ENCODE results near the gene SLC9A9.

The SLC9A9 gene

DNA sequence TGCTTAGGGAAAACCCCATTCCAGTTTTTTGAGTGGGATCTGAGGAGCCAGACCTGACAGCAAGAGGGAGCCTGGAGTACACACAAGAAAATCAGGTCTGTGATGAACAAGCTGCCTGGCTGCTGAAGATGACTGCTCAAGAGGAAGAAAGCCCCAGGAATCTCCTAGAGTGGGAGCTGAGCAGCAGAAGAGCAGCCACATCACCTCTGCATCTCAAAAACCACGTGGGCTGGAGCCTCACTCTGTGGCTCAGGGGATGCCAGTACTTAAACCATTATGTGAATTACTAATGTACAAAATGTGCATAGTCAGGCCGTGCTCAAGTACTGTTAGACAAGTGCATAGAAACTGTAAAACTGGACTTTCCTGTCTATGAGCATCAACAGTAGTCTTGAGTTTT is 52.4 kb downstream of the SLC9A9 start:
- peaks cover 8% of the 10 kb centered on the region for H3K4me1 ChIP-seq (ENCODE audit: control insufficient read depth, insufficient read depth, low read length)

DNA sequence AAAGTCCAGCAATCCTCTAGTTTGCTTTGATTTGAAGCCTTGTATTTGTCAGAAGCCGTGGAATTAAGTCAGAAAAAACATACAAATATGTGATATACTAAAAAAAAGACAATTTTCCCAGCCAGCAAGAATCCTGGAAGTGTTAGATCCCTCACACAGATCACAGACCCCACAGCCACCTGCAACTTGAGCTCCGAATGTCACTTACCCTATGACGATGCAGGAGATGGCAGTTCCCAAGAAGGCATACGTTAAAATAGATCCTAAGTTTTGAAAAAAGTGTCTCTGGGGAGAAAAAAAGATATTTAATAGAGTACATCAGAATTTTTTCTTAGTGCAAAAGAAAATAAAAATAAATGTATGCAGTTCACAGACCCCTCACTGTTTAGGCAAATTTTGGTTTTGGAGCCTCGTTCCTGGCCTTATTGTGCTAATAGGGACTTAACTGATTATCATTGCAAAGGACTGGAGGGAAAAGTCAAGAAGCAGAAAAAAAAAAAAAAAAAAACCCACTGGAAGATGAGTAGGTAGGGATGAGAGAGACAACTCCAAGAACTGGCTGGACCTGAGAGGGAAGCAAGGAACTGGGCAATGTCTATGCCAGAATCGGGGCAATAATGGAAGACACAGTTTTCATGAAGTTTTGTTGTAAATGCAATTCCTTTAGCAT is 53.3 kb downstream of the SLC9A9 start:
- Histone ChIP-seq H3K4me3 (ENCODE audit: low read length) (no peak overlapping the region), H3K9ac (ENCODE audit: low read length) (no peak overlapping the region), H3K4me1 (ENCODE audit: control insufficient read depth, insufficient read depth, low read length) (peaks cover 8% of the 10 kb centered on the region), H3K27me3 (ENCODE audit: control insufficient read depth, insufficient read depth, low read length) (no peaks in the 10 kb centered on the region), H3K36me3 (ENCODE audit: control insufficient read depth, insufficient read depth, low read length) (no peaks in the 10 kb centered on the region), H3K27ac (ENCODE audit: low read depth, low read length) (no peak overlapping the region)

More for the DNA sequence above, 52.4 kb downstream of the SLC9A9 start:
- H3K36me3 ChIP-seq (ENCODE audit: control insufficient read depth, insufficient read depth, low read length), result no peaks in the 10 kb centered on the region
- no peak overlapping the region for H3K9ac ChIP-seq (ENCODE audit: low read length)
- H3K4me3 ChIP-seq (ENCODE audit: low read length), result no peak overlapping the region
- no peaks in the 10 kb centered on the region for H3K27me3 ChIP-seq (ENCODE audit: control insufficient read depth, insufficient read depth, low read length)
- H3K27ac ChIP-seq (ENCODE audit: low read depth, low read length), result no peak overlapping the region

DNA sequence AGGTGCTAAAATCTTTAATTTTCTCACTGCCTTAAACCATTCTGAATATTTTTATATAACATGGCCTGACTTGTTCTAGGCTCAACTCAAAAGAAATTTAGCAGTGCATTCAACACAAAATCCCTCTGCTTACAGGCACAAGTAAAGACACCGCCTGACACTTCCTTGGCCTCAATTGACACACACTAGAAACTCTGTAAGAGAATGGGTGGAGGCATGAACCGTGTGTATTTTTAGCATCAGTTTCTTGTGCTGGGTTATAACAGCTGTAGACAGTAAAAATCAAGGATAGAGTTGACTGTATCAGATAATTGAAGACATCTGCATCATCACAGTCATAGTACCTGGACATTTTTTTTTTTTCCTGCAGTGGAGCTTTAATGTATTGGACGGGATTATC is 54.3 kb downstream of the SLC9A9 start:
- Histone ChIP-seq H3K4me3 (ENCODE audit: low read length) (no peak overlapping the region), H3K27ac (ENCODE audit: low read depth, low read length) (no peak overlapping the region), H3K9ac (ENCODE audit: low read length) (no peak overlapping the region), H3K36me3 (ENCODE audit: control insufficient read depth, insufficient read depth, low read length) (no peaks in the 10 kb centered on the region), H3K27me3 (ENCODE audit: control insufficient read depth, insufficient read depth, low read length) (no peaks in the 10 kb centered on the region), H3K4me1 (ENCODE audit: control insufficient read depth, insufficient read depth, low read length) (peaks cover 8% of the 10 kb centered on the region)

DNA sequence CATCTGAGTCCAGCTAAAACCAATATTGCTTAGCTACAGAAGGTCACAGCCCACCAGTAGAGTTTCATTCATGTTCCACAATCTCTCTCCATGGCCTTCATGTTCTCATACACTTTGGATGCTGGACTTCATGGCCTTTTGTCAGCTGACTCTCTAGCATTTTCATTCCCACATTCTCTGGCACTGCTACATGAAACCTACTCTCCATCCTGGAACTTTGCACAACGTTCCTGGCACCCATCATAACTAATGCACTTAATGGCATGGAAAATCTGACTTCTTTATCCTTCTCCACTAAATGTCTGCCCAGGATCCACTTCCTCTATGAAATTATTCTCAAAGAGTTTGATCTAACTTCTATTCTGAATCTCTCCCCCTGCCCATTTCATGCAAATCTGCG is 56.9 kb downstream of the SLC9A9 start:
- Histone ChIP-seq H3K4me1 (ENCODE audit: control insufficient read depth, insufficient read depth, low read length) (peaks cover 12% of the 10 kb centered on the region), H3K27me3 (ENCODE audit: control insufficient read depth, insufficient read depth, low read length) (no peaks in the 10 kb centered on the region), H3K4me3 (ENCODE audit: low read length) (no peak overlapping the region), H3K27ac (ENCODE audit: low read depth, low read length) (no peak overlapping the region), H3K36me3 (ENCODE audit: control insufficient read depth, insufficient read depth, low read length) (no peaks in the 10 kb centered on the region), H3K9ac (ENCODE audit: low read length) (no peak overlapping the region)

DNA sequence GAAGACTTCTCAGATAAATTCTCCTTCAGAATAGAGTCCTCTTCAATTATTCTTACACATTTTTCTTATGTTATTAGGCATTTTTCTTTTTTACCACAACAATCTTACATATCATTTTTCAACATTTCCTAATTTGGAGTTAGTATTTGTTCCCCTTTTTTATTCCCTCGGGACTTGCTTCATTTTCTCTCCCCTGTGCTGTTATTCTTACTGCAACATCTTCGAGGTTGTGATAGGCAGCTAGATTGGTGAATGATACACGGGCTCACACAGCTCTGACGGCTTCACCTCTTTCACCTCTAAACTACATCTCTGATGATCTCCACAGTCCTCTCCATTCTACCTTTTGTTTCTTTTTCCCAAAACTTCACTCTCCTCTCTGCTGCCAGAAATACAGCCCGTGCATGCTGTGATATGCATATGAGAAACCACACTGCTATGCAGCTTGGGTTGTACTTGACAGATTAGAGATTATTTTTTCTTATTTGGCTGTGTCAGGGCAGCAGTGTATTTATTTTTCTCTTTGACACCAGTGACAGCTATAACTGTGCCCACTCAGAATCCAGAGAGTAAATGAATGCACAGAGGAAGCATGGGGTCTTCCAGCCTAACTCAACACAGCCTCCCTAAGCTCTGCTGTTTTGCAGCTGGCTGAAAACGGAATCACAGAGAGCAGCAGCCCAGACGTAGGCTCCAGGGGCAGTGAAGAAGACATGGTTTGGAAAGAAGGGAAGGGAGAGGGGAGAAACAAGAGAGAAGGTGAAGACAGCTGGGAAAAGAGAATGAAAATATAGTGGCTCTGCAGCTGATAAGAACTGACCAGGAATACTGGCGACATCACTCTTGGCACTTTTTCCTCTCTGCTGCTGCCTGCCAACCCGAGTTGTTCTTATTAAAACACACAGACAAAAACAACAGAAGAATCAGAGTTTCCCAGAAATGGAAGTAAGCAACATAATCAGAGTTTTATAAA is 61.8 kb downstream of the SLC9A9 start:
- peak overlapping the region; percentile 25 for H3K4me3 ChIP-seq (ENCODE audit: low read length)

DNA sequence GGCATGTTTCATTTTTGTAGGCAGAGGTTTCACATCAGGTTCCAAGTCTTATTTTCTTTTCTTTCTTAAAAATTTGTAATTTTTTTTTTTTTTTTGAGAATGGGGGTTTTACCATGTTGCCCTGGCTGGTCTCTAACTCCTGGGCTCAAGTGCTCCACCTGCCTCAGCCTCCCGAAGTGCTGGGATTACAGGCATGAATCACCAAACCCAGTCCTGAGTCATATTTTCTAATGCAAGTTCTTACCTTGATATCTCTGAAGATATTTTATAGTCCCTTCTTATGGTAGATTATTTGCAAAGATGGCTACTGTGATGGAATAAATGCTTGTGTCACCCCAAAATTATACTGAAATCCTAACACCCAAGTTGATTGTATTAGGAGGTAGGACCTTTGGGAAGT is 63.8 kb downstream of the SLC9A9 start:
- Histone ChIP-seq H3K4me3 (ENCODE audit: low read length) (no peak overlapping the region), H3K4me1 (ENCODE audit: control insufficient read depth, insufficient read depth, low read length) (peaks cover 7% of the 10 kb centered on the region), H3K9ac (ENCODE audit: low read length) (no peak overlapping the region), H3K27ac (ENCODE audit: low read depth, low read length) (no peak overlapping the region), H3K36me3 (ENCODE audit: control insufficient read depth, insufficient read depth, low read length) (no peaks in the 10 kb centered on the region), H3K27me3 (ENCODE audit: control insufficient read depth, insufficient read depth, low read length) (no peaks in the 10 kb centered on the region)

More for the DNA sequence above, 61.8 kb downstream of the SLC9A9 start:
- no peak overlapping the region for H3K9ac ChIP-seq (ENCODE audit: low read length)
- peaks cover 7% of the 10 kb centered on the region for H3K4me1 ChIP-seq (ENCODE audit: control insufficient read depth, insufficient read depth, low read length)
- H3K36me3 ChIP-seq (ENCODE audit: control insufficient read depth, insufficient read depth, low read length), result no peaks in the 10 kb centered on the region
- no peak overlapping the region for H3K27ac ChIP-seq (ENCODE audit: low read depth, low read length)
- no peaks in the 10 kb centered on the region for H3K27me3 ChIP-seq (ENCODE audit: control insufficient read depth, insufficient read depth, low read length)

DNA sequence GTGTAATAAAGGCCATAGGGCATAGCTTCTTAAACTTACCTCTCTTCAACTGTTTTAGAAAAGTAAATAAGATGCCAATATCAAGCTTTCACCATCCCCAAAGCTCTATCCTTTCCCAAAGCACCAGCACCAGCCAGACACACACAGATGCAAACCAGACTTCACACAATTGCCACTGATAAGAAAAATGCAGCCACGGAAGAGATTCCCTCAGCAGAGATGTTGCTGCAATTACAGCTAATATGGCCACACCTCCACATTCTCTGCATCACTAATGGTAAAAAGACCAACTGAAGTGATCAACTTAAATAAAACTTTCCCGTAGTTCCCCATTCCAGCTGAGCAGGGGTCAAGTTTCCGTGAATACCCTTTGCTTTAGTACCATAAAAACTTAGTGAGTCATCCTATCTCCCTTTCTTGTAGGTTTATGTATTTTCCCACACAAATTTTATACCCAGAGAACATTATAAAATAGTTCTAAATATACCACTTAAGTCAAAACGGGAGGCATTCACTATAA is 64.4 kb downstream of the SLC9A9 start:
- H3K9ac ChIP-seq (ENCODE audit: low read length), result no peak overlapping the region
- H3K36me3 ChIP-seq (ENCODE audit: control insufficient read depth, insufficient read depth, low read length), result no peaks in the 10 kb centered on the region
- peaks cover 7% of the 10 kb centered on the region for H3K4me1 ChIP-seq (ENCODE audit: control insufficient read depth, insufficient read depth, low read length)
- no peak overlapping the region for H3K4me3 ChIP-seq (ENCODE audit: low read length)
- no peaks in the 10 kb centered on the region for H3K27me3 ChIP-seq (ENCODE audit: control insufficient read depth, insufficient read depth, low read length)
- H3K27ac ChIP-seq (ENCODE audit: low read depth, low read length), result no peak overlapping the region

DNA sequence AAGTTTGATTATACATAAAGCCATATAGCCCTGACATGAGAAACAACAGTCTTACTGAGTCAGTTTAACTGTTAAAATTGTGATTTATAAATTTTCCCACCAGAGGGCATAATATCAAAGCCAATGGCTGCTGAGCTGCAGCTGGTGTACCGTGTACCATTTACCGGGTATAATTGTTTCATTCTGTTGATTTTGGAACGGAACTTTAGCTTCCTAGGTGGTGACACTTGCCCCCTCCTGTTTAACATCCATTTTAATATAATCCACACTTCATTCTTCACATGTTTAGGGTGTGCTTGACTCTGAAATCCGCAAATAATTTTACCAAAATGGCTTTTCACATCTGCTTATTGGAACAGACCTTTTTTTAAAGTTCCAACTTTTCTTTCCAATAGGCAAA is 72.8 kb downstream of the SLC9A9 start:
- no peak overlapping the region for H3K9ac ChIP-seq (ENCODE audit: low read length)
- no peaks in the 10 kb centered on the region for H3K36me3 ChIP-seq (ENCODE audit: control insufficient read depth, insufficient read depth, low read length)
- H3K4me3 ChIP-seq (ENCODE audit: low read length), result no peak overlapping the region
- H3K27ac ChIP-seq (ENCODE audit: low read depth, low read length), result no peak overlapping the region
- H3K27me3 ChIP-seq (ENCODE audit: control insufficient read depth, insufficient read depth, low read length), result no peaks in the 10 kb centered on the region
- peaks cover 4% of the 10 kb centered on the region for H3K4me1 ChIP-seq (ENCODE audit: control insufficient read depth, insufficient read depth, low read length)

DNA sequence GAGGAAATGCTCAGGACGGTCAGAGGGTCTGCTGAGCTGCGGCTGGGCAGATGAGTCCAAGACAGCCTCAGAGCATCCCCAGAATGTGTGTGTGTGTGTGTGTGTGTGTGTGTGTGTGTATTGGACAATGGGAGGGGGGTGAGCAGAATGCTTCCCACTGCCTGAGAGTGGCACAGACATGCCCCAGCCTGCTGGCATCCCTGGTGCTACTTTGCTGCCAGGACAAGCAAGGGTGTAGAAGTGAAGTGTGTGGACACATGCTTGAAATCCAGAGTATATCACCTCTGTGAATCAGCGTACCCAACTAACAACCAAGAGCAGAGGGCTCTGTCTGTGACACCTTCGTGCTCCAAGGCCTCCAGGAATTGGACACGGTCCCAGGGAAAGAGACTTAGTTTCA is 76.3 kb downstream of the SLC9A9 start:
- Histone ChIP-seq H3K36me3 (ENCODE audit: control insufficient read depth, insufficient read depth, low read length) (no peaks in the 10 kb centered on the region), H3K9ac (ENCODE audit: low read length) (no peak overlapping the region), H3K4me1 (ENCODE audit: control insufficient read depth, insufficient read depth, low read length) (peaks cover 17% of the 10 kb centered on the region), H3K27me3 (ENCODE audit: control insufficient read depth, insufficient read depth, low read length) (no peaks in the 10 kb centered on the region), H3K27ac (ENCODE audit: low read depth, low read length) (no peak overlapping the region), H3K4me3 (ENCODE audit: low read length) (no peak overlapping the region)

DNA sequence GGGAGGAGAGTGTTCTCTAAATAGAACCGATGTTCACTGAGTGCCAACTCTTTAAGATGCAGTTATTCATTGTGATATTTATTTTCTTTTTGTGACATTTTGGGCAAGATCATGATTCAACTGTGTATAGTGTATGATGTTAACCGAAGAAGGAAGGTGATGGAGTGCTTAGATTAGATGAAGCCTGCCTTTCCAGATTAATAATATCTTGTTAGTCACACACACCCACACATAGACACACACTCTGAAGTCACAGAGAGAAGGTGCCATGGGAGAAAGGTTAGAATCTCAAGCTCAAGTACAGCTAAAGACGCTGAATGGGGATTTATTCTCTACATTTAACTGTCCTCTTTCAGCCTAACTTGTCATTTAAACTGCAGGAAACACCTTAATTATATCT is 77.0 kb downstream of the SLC9A9 start:
- Histone ChIP-seq H3K4me1 (ENCODE audit: control insufficient read depth, insufficient read depth, low read length) (peaks cover 17% of the 10 kb centered on the region), H3K27ac (ENCODE audit: low read depth, low read length) (no peak overlapping the region), H3K27me3 (ENCODE audit: control insufficient read depth, insufficient read depth, low read length) (no peaks in the 10 kb centered on the region), H3K36me3 (ENCODE audit: control insufficient read depth, insufficient read depth, low read length) (no peaks in the 10 kb centered on the region), H3K4me3 (ENCODE audit: low read length) (no peak overlapping the region), H3K9ac (ENCODE audit: low read length) (no peak overlapping the region)

DNA sequence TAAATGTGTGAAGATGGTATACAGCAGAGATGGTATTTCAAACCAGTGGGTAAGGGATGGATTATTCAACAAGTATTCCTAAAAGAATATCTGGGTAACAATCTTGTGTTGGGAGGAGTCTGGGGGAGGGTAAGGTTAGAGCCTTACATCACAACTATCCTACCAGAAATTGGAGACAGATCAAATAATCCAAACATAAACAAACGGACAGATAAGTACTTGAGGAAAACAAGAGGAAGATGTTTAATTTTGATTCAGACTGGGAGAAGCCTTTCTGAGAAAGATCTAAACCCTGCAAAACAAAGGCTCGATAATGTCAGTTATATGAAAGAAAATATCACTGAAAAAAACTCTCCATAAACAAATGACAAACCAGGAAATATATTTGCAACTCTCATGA is 77.9 kb downstream of the SLC9A9 start:
- no peak overlapping the region for H3K4me3 ChIP-seq (ENCODE audit: low read length)
- H3K27me3 ChIP-seq (ENCODE audit: control insufficient read depth, insufficient read depth, low read length), result no peaks in the 10 kb centered on the region
- H3K4me1 ChIP-seq (ENCODE audit: control insufficient read depth, insufficient read depth, low read length), result peaks cover 17% of the 10 kb centered on the region
- no peak overlapping the region for H3K27ac ChIP-seq (ENCODE audit: low read depth, low read length)
- no peaks in the 10 kb centered on the region for H3K36me3 ChIP-seq (ENCODE audit: control insufficient read depth, insufficient read depth, low read length)
- H3K9ac ChIP-seq (ENCODE audit: low read length), result no peak overlapping the region

DNA sequence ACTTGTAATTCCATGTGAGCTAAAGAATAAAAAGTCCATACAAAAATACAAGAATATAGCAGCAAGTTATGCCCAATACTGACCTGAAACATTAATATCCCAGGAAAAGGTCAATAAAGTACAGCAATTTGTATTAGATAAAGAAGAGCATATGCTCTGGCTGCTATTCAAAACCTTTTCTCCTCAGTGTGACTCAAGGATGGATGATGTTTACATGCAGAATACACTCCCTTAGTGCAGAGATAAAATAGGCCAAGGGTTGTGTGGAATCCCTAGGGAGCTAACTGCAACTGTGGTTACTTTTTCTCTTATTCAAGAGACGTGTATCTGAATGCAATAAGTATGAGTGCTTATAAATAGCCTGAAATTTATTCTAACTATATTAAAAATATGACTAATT is 78.7 kb downstream of the SLC9A9 start:
- H3K4me3 ChIP-seq (ENCODE audit: low read length), result no peak overlapping the region
- no peaks in the 10 kb centered on the region for H3K36me3 ChIP-seq (ENCODE audit: control insufficient read depth, insufficient read depth, low read length)
- H3K9ac ChIP-seq (ENCODE audit: low read length), result no peak overlapping the region
- no peaks in the 10 kb centered on the region for H3K27me3 ChIP-seq (ENCODE audit: control insufficient read depth, insufficient read depth, low read length)
- peak overlapping the region; percentile 38 for H3K27ac ChIP-seq (ENCODE audit: low read depth, low read length)
- H3K4me1 ChIP-seq (ENCODE audit: control insufficient read depth, insufficient read depth, low read length), result peaks cover 17% of the 10 kb centered on the region
